Endothelial cell of umbilical vein (primary cell): Measurements from ENCODE around the gene SOCS7. TPM values are rescaled to one million over a fixed set of nuclear protein-coding genes. Genes with fewer than 3 reads are reported as not detected.

Experiments
- BruUV-seq: library from RNA; stranded (reverse); fragments of 400-500 nt; replicated peaks from 2 replicates; lab custom pipeline; 2021; lab: Mats Ljungman, UMichigan
- CTCF ChIA-PET: fragments of 300-600, 350-600 bp; sonication (Branson Sonifier 250); formaldehyde crosslinking; loops from one replicate; lab custom pipeline; 2021; ENCODE audit warnings: antibody characterized with exemption, inconsistent platforms; lab: Charles Lee
- POLR2A ChIA-PET: fragments of 300-600, 350-600 bp; sonication (Branson Sonifier 250); formaldehyde crosslinking; loops from one replicate; lab custom pipeline; 2021; ENCODE audit warnings: antibody characterized with exemption, inconsistent platforms; lab: Charles Lee
- DNase-seq: peaks from one replicate; pipeline ENCODE4 v3.0.0-alpha.2; 2011; ENCODE audit warnings: low read depth, low spot score
- FAIRE-seq: peaks from 2 replicates; lab custom pipeline; 2011; peaks lifted over from hg19 to GRCh38; lab: Jason Lieb, UNC
- H2AFZ ChIP-seq: 2 replicates; pipeline ENCODE4 v1.6.0; 2012; ENCODE audit warnings: low read depth, low read length, control low read depth, inconsistent platforms
- H3K27ac ChIP-seq: 2 replicates; pipeline ENCODE4 v1.5.1; 2011; ENCODE audit warnings: low read depth, mild to moderate bottlenecking, control low read depth, low read length, moderate library complexity; ENCODE audit not compliant: insufficient read depth
- H3K27me3 ChIP-seq, 2 experiments: 2 replicates each; pipeline versions ENCODE4 v1.6.0 to v1.6.1; 2011; ENCODE audit warnings: low read length in 2 of 2, mixed read lengths in 1 of 2; ENCODE audit not compliant: control insufficient read depth in 2 of 2, insufficient read depth in 2 of 2
- H3K36me3 ChIP-seq, 2 experiments: 2 replicates in 1 of 2; 3 replicates in 1 of 2; pipeline ENCODE4 v1.5.1; 2011; ENCODE audit warnings: low read length in 2 of 2, mild to moderate bottlenecking in 1 of 2, moderate library complexity in 1 of 2; ENCODE audit not compliant: control insufficient read depth in 2 of 2, insufficient read depth in 2 of 2; ENCODE audit errors: extremely low read depth in 1 of 2
- H3K4me1 ChIP-seq: 3 replicates; pipeline ENCODE4 v1.5.1; 2011; ENCODE audit warnings: mild to moderate bottlenecking, low read length; ENCODE audit not compliant: control insufficient read depth, insufficient read depth; ENCODE audit errors: extremely low read depth
- H3K4me2 ChIP-seq: 2 replicates; pipeline ENCODE4 v1.6.1; 2011; ENCODE audit warnings: low read length, control low read depth, mixed read lengths; ENCODE audit not compliant: insufficient read depth
- H3K4me3 ChIP-seq, 3 experiments: fragments of 200-600 bp in 1 of 3; sonication (generic), shearing (Covaris generic) in 1 of 3; replicated peaks in 1 of 3; 2 replicates each; pipeline ENCODE4 v1.5.1; 2011 to 2016; ENCODE audit warnings: control low read depth in 3 of 3, low read length in 3 of 3, mild to moderate bottlenecking in 2 of 3, inconsistent platforms in 1 of 3, low read depth in 1 of 3, moderate library complexity in 1 of 3; ENCODE audit not compliant: insufficient read depth in 1 of 3
- H3K79me2 ChIP-seq: 2 replicates; pipeline ENCODE4 v1.6.0; 2012; ENCODE audit warnings: low read length, inconsistent platforms; ENCODE audit not compliant: control insufficient read depth, insufficient read depth
- H3K9ac ChIP-seq: replicated peaks from 2 replicates; pipeline ENCODE3; 2011; ENCODE audit warnings: low read length, control low read depth; ENCODE audit not compliant: insufficient read depth; ENCODE audit errors: extremely low read depth
- H3K9me1 ChIP-seq: replicated peaks from 3 replicates; pipeline ENCODE4 v1.6.0; 2011; ENCODE audit warnings: mild to moderate bottlenecking, low read length; ENCODE audit not compliant: control insufficient read depth, insufficient read depth; ENCODE audit errors: extremely low read depth
- H3K9me3 ChIP-seq: replicated peaks from 2 replicates; pipeline ENCODE4 v1.5.1; 2012; ENCODE audit warnings: low read length, inconsistent platforms; ENCODE audit not compliant: control insufficient read depth, insufficient read depth
- H4K20me1 ChIP-seq: replicated peaks from 2 replicates; pipeline ENCODE3; 2011; ENCODE audit warnings: mild to moderate bottlenecking, low read length; ENCODE audit not compliant: control insufficient read depth, insufficient read depth; ENCODE audit errors: extremely low read depth
- EZH2 ChIP-seq: IDR thresholded peaks from 2 replicates; pipeline ENCODE4 v1.6.1; 2012; ENCODE audit warnings: borderline replicate concordance, low read depth, mild to moderate bottlenecking, moderate library complexity, low read length, inconsistent platforms; ENCODE audit not compliant: severe bottlenecking
- FOS ChIP-seq: IDR thresholded peaks from 2 replicates; pipeline ENCODE4 v1.6.1; 2011; ENCODE audit warnings: mild to moderate bottlenecking, low read length, moderate library complexity, borderline replicate concordance; ENCODE audit not compliant: insufficient read depth
- GATA2 ChIP-seq: IDR thresholded peaks from 2 replicates; pipeline ENCODE4 v1.7.0; 2011; ENCODE audit warnings: low read depth, mild to moderate bottlenecking, moderate library complexity, mixed read lengths, low read length; ENCODE audit not compliant: insufficient read length, insufficient read depth
- JUN ChIP-seq: IDR thresholded peaks from 2 replicates; pipeline ENCODE4 v1.6.1; 2011; ENCODE audit warnings: borderline replicate concordance, low read depth; ENCODE audit not compliant: insufficient read length, insufficient read depth
- MYC ChIP-seq: IDR thresholded peaks from one replicate; pipeline ENCODE4 v1.6.1; 2011; ENCODE audit warnings: mild to moderate bottlenecking, low read depth, low read length
- POLR2A ChIP-seq: IDR thresholded peaks from 2 replicates; pipeline ENCODE4 v1.6.1; 2012; ENCODE audit warnings: low read depth, mild to moderate bottlenecking, control low read depth, low read length
- POLR2AphosphoS5 ChIP-seq: IDR thresholded peaks from 2 replicates; pipeline ENCODE4 v1.6.1; 2012; ENCODE audit warnings: low read depth, mild to moderate bottlenecking, control low read depth, low read length, moderate library complexity; ENCODE audit not compliant: insufficient read depth
- dilution Hi-C: fragments of 300-500 bp; cut with MboI; formaldehyde crosslinking; loops from one replicate; pipeline ENCODE4 v1.15.0; 2019; ENCODE audit warnings: low sequenced_read_pairs; ENCODE audit not compliant: extremely low pct_ligation_motif_present
- intact Hi-C: fragments of 100-400 bp; cut with micrococcal nuclease; formaldehyde crosslinking; loops from one replicate; pipeline ENCODE4 v1.10.0; 2022
- polyA plus RNA-seq, 4 experiments: library from polyadenylated mRNA; depleted of rRNA in 3 of 4; stranded (reverse) in 3 of 4; unstranded in 1 of 4; fragments of >200 nt; gene quantifications; 2 replicates each; pipeline versions ENCODE4 v1.2.1 to v1.2.3, GENCODE V29; 2011 to 2012; ENCODE audit warnings: missing spikeins in 1 of 4
- total RNA-seq: library from RNA; stranded (reverse); gene quantifications from 2 replicates; pipeline ENCODE4 v1.2.3, GENCODE V29; 2021
- TF ChIP-seq, protein P1 (sequence below): IDR thresholded peaks from 2 replicates; pipeline ENCODE4 v1.6.1; 2011; ENCODE audit not compliant: insufficient read depth, insufficient read length
- TF ChIP-seq, protein P2 (sequence below), 2 donors: IDR thresholded peaks; 1 replicate in 1 of 2; 2 replicates in 1 of 2; pipeline ENCODE4 v1.5.1; 2011; ENCODE audit warnings: low read length in 2 of 2, mild to moderate bottlenecking in 2 of 2, moderate library complexity in 2 of 2, control low read depth in 1 of 2, inconsistent platforms in 1 of 2, low read depth in 1 of 2; ENCODE audit not compliant: insufficient read depth in 1 of 2; ENCODE audit errors: extremely low read depth in 1 of 2

The SOCS7 gene
- total and polyA plus RNA-seq, 2 donors (not counting 3 experiments of a cell fraction or from before 2014, with no cell fraction given) = 5.9 to 10.4 TPM

DNA sequence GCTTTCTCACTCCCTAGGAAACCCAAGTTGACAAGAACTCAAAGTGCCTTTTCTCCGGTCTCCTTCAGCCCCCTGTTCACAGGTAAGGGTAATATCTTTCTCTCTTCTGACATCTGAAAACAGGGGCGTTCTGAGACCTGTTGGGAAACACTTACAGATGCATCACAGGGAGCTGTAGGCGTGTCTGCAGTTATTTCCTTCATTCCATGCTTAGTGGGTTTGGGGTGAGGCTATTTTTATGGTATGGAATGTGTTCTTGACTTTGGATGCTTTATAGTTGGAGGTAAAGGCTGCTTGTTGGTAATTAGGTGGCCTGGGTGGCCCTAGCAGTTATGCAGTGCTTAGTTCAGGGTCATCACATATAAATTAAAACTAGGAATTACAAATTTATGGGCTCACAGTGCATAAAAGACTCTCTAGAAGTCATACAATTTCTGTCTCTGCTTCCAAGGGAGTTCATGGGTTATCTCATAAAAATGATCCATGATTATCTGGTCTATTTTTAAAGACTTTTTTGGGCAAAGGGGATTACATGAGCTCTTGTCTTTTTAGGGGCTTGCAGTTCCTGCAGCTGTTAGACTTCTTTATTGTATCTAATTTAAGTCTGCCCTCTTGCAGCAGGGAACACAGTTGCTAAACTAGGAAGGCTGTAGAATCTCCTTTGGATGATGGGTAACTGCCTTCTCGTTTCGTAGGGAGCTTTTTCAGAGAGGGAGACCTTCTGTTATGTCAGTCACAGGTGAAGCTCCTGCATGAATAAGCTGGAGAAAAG lies 10.2 kb downstream of the SOCS7 start:
- CTCF ChIA-PET = interaction anchor here (0.9 to 4.6 kb wide), 4 partner anchors 9 to 52 kb away, joined by 3 to 32 read pairs (median 6); no protein-coding TSS in a partner anchor
- no TSS peak for BruUV-seq
- POLR2A ChIA-PET = no interaction called here

More for the DNA sequence above, 10.2 kb downstream of the SOCS7 start:
- Histone ChIP-seq H3K4me1 (no peaks in the 10 kb centered on the region), H3K27ac (no peak overlapping the region), H3K36me3 (peaks cover 0 to 4% of the 10 kb centered on the region in 2 experiments), H3K4me3 (no peak overlapping the region), H3K9ac (no peak overlapping the region), H3K4me2 (no peak overlapping the region), H2AFZ (no peak overlapping the region), H4K20me1 (peaks cover 2% of the 10 kb centered on the region), H3K9me1 (no peaks in the 10 kb centered on the region), H3K79me2 (peaks cover 2% of the 10 kb centered on the region), H3K27me3 (no peaks in the 10 kb centered on the region), H3K9me3 (no peaks in the 10 kb centered on the region)
- DNase-seq (no peak), FAIRE-seq (no peak)
- intact Hi-C loops = no loop called here
- dilution Hi-C loops = no loop called here
- TF ChIP-seq EZH2 = no peak
- no peak for TF ChIP-seq POLR2A
- TF ChIP-seq JUN = no peak
- TF ChIP-seq MYC = no peak
- TF ChIP-seq, protein P1, sequence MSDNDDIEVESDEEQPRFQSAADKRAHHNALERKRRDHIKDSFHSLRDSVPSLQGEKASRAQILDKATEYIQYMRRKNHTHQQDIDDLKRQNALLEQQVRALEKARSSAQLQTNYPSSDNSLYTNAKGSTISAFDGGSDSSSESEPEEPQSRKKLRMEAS = no peak
- no peak for TF ChIP-seq FOS
- TF ChIP-seq, protein P2, sequence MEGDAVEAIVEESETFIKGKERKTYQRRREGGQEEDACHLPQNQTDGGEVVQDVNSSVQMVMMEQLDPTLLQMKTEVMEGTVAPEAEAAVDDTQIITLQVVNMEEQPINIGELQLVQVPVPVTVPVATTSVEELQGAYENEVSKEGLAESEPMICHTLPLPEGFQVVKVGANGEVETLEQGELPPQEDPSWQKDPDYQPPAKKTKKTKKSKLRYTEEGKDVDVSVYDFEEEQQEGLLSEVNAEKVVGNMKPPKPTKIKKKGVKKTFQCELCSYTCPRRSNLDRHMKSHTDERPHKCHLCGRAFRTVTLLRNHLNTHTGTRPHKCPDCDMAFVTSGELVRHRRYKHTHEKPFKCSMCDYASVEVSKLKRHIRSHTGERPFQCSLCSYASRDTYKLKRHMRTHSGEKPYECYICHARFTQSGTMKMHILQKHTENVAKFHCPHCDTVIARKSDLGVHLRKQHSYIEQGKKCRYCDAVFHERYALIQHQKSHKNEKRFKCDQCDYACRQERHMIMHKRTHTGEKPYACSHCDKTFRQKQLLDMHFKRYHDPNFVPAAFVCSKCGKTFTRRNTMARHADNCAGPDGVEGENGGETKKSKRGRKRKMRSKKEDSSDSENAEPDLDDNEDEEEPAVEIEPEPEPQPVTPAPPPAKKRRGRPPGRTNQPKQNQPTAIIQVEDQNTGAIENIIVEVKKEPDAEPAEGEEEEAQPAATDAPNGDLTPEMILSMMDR (IDR thresholded peaks at IDR 0.05; ENCODE audit: extremely low read depth in 1 of 2, insufficient read depth in 1 of 2, low read depth in 1 of 2, low read length in 2 of 2) = no peak
- TF ChIP-seq POLR2AphosphoS5 = no peak
- no peak for TF ChIP-seq GATA2
